ENCODE data around the gene PLPP7. TPM values are rescaled to one million over a fixed set of nuclear protein-coding genes. Genes with fewer than 3 reads are reported as not detected.

Gene PLPP7
- total RNA-seq, 1 donor, result 16.3 TPM

- no peaks in the 10 kb centered on the region for H3K4me1 ChIP-seq (ENCODE audit: insufficient read depth, low read length)
- DNase-seq (ENCODE audit: insufficient read length, low spot score, missing footprints), result peak; percentile 84
- no peaks in the 10 kb centered on the region for H3K27me3 ChIP-seq (ENCODE audit: insufficient read depth, low read length)
- TF ChIP-seq CTCF (IDR thresholded peaks at IDR 0.05; ENCODE audit: extremely low read depth, low read depth, low read length), result no peak
- no peak overlapping the region for H3K27ac ChIP-seq (ENCODE audit: low read depth, low read length)
- H3K4me2 ChIP-seq (ENCODE audit: insufficient read depth, low read length), result no peak overlapping the region
- no peaks in the 10 kb centered on the region for H3K9me3 ChIP-seq (ENCODE audit: low read depth, low read length)
- no peak overlapping the region for H3K4me3 ChIP-seq (ENCODE audit: insufficient read depth, low read length)
- H3K36me3 ChIP-seq (ENCODE audit: insufficient read depth, low read length), result no peaks in the 10 kb centered on the region
- H3K79me2 ChIP-seq (ENCODE audit: insufficient read depth, low read length), result no peaks in the 10 kb centered on the region
- H2AFZ ChIP-seq (ENCODE audit: low read length), result no peak overlapping the region
- no peaks in the 10 kb centered on the region for H4K20me1 ChIP-seq (ENCODE audit: insufficient read depth, low read length)
Measured at GRCh38 chr9:131274674-131275331, 14.7 kb upstream of the PLPP7 start.

GRCh38 chr9:131275332-131276093, 14.0 kb upstream of the PLPP7 start:
- no peaks in the 10 kb centered on the region for H3K79me2 ChIP-seq (ENCODE audit: insufficient read depth, low read length)
- no peak overlapping the region for H2AFZ ChIP-seq (ENCODE audit: low read length)
- peaks cover under 1% of the 10 kb centered on the region for H3K27me3 ChIP-seq (ENCODE audit: insufficient read depth, low read length)
- DNase-seq (ENCODE audit: insufficient read length, low spot score, missing footprints), result peak; percentile 83
- no peak overlapping the region for H3K4me2 ChIP-seq (ENCODE audit: insufficient read depth, low read length)
- no peaks in the 10 kb centered on the region for H3K4me1 ChIP-seq (ENCODE audit: insufficient read depth, low read length)
- no peaks in the 10 kb centered on the region for H4K20me1 ChIP-seq (ENCODE audit: insufficient read depth, low read length)
- no peak overlapping the region for H3K27ac ChIP-seq (ENCODE audit: low read depth, low read length)
- no peak for TF ChIP-seq CTCF (IDR thresholded peaks at IDR 0.05; ENCODE audit: extremely low read depth, low read depth, low read length)
- H3K9me3 ChIP-seq (ENCODE audit: low read depth, low read length), result no peaks in the 10 kb centered on the region
- no peak overlapping the region for H3K4me3 ChIP-seq (ENCODE audit: insufficient read depth, low read length)
- no peaks in the 10 kb centered on the region for H3K36me3 ChIP-seq (ENCODE audit: insufficient read depth, low read length)

DNA sequence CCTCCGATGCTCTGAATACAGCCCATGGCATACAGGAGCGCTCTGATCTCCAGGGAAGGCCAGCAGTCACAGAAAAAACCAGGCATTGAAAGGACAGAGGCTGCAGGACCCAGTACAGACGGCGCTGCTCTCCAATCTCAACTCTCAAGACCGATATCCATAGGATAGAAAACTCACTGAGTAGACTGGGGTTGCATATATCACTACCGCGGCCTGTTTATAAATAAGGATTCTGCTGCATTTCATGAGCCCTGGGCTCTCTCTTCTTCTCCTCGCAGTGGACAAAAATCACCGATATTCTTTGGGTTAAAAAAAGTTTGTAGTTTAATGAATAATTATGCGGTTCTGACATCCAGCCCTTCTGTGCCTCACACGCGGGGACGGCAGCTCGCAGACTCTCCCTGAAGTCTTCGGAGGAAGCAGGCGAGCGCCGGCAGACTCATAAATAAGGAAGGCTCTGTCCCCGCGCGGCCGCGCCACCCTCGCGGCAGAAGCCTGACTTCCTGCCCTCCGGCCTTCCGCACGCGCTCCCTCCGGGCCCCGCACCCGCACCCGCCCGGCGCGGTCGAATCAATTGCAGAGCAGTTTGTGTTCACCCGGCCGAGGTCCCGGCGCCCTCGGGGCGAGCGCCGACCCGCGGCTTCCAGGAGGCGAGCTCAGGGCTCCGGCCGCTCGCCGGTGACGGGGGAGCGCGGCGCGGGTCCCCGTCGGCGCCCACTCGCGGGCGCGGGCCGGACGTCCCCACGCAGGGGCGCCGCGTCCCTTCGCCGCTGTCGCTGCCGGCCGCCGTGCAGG, 13.2 kb upstream of the PLPP7 start, which contains the start of gene FAM78A:
Gene FAM78A (minus strand): TSS at position 417 of the 795 bp plus-strand sequence. CDS start 331 bp downstream, at position 86.
- TF ChIP-seq CTCF (IDR thresholded peaks at IDR 0.05; ENCODE audit: extremely low read depth, low read depth, low read length), result no peak
- Histone ChIP-seq H3K4me3 (ENCODE audit: insufficient read depth, low read length) (peak within 1 kb of the TSS; percentile 65), H3K27ac (ENCODE audit: low read depth, low read length) (no peak within 1 kb of the TSS), H3K9me3 (ENCODE audit: low read depth, low read length) (no peaks in the 10 kb centered on the region), H3K4me2 (ENCODE audit: insufficient read depth, low read length) (peak within 1 kb of the TSS; percentile 65), H3K27me3 (ENCODE audit: insufficient read depth, low read length) (peaks cover 7% of the 10 kb centered on the region), H4K20me1 (ENCODE audit: insufficient read depth, low read length) (no peaks in the 10 kb centered on the region), H3K79me2 (ENCODE audit: insufficient read depth, low read length) (no peaks in the 10 kb centered on the region), H3K4me1 (ENCODE audit: insufficient read depth, low read length) (no peaks in the 10 kb centered on the region), H3K36me3 (ENCODE audit: insufficient read depth, low read length) (no peaks in the 10 kb centered on the region), H2AFZ (ENCODE audit: low read length) (no peak within 1 kb of the TSS)
- peak; percentile 93 for DNase-seq (ENCODE audit: insufficient read length, low spot score, missing footprints)
